GM19099 (cell line): ENCODE data around the gene DIS3L.

ENCODE experiments used
- POLR2A ChIP-seq: IDR thresholded peaks from 3 replicates; pipeline ENCODE4 v1.6.1; 2011; ENCODE audit warnings: low read depth; ENCODE audit not compliant: insufficient read length; ENCODE audit errors: extremely low read depth

The DIS3L gene

GRCh38 chr15:66292571-66293418 is 573 bp upstream of the DIS3L start:
- TF ChIP-seq POLR2A = no peak

DNA sequence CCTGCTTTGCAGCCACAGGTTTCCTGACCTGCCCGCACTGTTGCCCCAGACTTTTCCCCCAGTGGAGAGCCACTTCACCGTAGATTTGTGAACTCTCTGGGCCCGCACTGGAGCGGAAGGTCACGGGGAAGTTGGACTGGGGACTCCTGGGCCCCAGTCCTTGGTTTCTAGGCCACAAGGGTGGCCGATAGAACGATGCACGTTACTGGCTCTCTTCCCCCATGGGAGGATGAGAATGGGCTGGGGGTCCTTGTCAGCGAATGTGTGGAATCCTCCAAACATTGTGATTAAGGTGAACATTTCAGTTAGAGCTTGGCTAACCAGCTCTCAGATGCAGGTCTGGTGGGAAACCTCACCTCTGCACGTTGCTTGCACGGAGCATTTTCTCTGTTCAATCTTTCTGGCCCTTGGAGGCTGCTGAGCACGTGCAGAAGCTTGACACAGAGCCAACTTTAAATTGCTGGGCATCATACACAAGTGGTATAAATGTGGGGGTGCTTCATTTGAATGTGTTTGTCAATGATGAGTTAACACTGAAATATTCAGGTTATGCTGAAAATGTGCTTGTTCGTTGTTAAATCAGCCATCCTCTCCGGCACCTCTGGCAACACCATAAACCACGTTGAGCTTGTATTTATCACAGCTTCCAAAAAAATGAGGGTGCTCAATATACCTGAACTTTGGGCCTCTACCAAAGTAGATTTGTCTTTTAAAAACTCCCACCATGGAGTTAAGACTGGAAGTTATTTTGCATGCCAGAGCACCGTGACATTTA is 976 bp downstream of the DIS3L start:
- TF ChIP-seq POLR2A = no peak

DNA sequence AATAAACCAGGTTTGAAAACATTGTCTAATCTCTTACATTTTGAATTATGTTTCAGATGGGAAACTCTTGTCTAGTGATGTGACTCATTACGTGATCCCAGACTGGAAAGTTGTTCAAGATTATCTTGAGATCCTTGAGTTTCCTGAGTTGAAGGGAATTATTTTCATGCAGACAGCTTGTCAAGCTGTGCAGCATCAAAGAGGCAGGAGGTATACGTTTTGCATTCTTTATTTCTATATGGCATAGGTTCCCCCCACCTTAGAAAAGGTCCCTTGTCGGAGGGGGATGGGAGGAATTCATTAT is 1.5 kb downstream of the DIS3L start:
- no peak for TF ChIP-seq POLR2A

DNA sequence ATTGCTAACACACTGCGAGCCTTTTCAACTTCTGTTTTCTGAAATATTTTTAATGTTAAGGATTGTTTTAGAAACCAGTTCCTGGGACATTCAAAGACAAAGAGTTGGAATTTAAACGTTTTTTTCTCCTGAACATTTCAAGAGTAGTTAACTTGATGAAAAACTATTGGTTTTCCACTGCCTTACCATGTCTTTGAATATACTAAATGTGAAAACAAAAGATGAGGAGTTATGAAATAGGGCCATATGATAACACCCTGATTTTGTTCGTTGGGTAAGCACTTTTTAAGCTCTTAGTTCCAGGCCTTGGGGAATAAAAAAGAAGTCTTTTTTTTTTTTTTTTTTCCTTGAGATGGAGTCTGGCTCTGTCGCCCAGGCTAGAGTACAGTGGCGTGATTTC is 2.8 kb downstream of the DIS3L start:
- no peak for TF ChIP-seq POLR2A

DNA sequence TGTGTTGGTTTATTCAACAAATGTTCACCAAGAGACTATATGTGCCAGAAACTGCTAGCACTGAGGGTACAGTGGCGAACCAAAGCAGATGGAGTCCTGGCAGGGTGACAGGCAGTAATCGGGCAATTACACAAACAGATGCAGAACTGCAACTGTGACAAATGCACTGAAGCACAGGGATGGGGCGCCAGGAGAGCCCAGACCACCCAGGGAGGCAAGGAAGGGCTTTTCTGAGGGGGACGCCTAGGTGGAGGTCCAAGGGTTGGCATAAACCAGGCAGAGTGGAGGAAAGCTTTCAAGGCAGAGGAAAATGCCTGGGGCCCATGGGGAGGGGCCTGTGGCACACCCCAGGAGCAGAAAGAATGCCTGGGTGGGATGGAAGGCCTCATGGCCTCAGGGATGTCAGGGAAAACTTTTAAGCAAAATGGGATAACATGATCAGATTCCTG is 5.5 kb downstream of the DIS3L start:
- TF ChIP-seq POLR2A = no peak

GRCh38 chr15:66302489-66303278 is 9.3 kb downstream of the DIS3L start:
- no peak for TF ChIP-seq POLR2A

GRCh38 chr15:66306381-66306780 is 13.0 kb downstream of the DIS3L start:
- TF ChIP-seq POLR2A = no peak

- no peak for TF ChIP-seq POLR2A
Measured at GRCh38 chr15:66308531-66308930, 15.2 kb downstream of the DIS3L start.

- TF ChIP-seq POLR2A = no peak
Measured at GRCh38 chr15:66309828-66310227, 16.5 kb downstream of the DIS3L start.

DNA sequence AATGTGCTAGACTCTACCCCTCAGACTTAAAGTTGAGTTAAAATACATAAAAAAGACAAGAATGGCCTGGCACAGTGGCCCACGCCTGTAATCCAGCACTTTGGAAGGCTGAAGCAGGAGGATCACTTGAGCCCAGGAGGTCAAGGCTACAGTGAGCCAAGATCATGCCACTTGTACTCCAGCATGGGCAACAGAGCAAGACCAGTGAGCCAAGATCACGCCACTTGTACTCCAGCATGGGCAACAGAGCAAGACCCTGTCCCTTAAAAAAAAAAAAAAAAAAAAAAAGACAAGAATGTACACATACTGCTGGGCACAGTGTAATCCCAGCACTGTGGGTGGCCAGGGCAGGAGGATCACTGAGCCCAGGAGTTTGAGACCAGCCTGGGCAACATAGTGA is 17.4 kb downstream of the DIS3L start:
- TF ChIP-seq POLR2A = no peak

DNA sequence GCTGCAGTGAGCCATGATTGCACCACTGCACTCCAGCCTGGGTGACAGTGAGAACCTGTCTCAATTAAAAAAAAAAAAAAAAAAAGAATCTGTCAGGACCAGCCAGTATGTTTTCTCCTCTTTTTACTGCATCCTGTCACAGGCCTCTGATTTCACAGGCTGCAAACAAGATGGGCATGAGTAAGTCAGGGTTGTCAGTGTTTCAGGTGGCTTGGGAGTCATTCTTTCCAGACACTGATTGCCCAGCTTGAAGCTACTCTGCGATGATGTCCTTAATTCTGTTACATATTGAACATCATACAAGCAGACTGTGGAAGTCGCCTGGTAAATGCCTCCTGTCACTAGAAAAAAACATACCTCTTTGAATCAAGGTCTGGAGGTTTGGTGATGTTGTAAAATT is 18.8 kb downstream of the DIS3L start:
- no peak for TF ChIP-seq POLR2A

DNA sequence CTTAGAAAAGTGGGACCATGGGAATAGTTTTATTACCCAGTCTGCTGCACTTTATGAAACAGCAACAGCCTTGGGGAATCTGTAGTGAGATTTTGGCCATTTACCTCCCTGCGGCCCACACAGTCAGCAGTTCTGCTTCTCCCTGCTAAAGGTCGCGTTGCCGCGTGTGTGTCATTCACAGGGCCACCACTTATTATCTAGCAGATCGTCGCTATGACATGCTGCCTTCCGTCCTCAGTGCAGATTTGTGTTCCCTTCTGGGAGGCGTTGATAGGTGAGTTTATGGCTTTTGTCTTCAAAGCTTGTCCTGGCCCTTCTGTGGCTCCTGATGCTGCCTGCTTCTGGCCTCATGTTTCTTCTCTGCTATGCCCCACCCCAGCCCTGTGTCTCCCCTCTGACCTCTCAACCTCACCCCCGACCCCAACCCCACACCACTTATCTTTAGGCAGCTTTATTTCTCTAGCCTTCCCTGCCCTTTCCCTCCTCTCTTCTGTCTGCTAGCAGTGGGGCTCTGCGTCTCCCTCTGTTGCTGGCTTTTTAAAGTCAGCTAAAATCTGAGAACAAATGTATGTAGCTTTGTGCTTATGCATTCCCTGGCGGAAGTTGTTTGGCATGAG is 30.1 kb downstream of the DIS3L start:
- no peak for TF ChIP-seq POLR2A

GRCh38 chr15:66326051-66326450 is 32.7 kb downstream of the DIS3L start:
- TF ChIP-seq POLR2A = no peak

GRCh38 chr15:66327736-66328135 is 34.4 kb downstream of the DIS3L start:
- no peak for TF ChIP-seq POLR2A

DNA sequence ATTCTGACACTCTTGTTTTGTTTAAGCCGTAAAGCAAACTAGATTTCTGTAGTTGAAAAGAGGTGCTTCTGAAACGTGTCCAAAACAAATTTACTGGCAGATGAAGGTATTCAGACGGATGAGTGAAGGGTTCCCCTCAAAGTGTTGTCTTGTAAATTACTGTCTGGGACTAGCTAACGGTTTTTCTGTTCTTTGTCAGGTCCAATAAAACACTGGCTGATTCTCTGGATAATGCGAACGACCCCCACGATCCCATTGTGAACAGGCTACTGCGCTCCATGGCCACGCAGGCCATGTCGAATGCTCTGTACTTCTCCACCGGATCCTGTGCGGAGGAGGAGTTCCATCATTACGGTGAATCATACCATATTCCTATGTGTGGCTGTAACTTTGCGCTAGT is 35.4 kb downstream of the DIS3L start:
- TF ChIP-seq POLR2A = no peak
